ENCODE measurements around the gene XKR7. TPM values are rescaled to one million over a fixed set of nuclear protein-coding genes. Genes with fewer than 3 reads are reported as not detected.

XKR7 gene
- polyA plus RNA-seq, 2 donors: under 0.01 TPM; not detected in 1

DNA sequence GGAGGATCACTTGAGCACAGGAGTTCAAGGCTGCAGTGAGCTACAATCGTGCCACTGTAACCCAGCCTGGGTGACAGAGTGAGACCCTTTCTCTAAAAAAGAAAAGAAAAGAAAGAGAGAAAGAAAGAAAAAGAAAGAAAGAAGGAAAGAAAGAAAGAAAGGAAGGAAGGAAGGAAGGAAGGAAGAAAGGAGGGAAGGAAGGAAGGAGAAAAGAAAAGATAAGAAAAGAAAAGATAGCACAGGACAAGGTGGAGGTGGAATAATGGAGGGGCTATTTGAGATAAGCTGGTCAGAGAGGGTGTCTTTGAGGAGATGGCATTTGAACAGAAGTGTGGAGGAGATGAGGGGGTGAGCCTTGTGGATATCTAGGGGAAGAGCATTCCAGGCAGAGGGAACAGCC, 13.5 kb upstream of the XKR7 start:
- 50 to 63% methylated on average over 1 of the region's 1 CpG for WGBS, 2 donors
- peaks cover 0 to 2% of the 10 kb centered on the region in 2 donors for H3K4me1 ChIP-seq (ENCODE audit: control insufficient read depth in 2 of 2, insufficient read depth in 2 of 2, low read length in 1 of 2)
- peaks cover 0 to 4% of the 10 kb centered on the region in 2 donors for H3K36me3 ChIP-seq (ENCODE audit: control insufficient read depth in 2 of 2, insufficient read depth in 2 of 2, low read length in 1 of 2)
- H3K9me3 ChIP-seq (ENCODE audit: control insufficient read depth in 2 of 2, insufficient read depth in 1 of 2, low read depth in 1 of 2, low read length in 1 of 2): no peaks in the 10 kb centered on the region
- H3K27me3 ChIP-seq (ENCODE audit: control insufficient read depth in 1 of 2, insufficient read depth in 2 of 2, low read length in 2 of 2): no peaks in the 10 kb centered on the region
- no peak overlapping the region for H3K4me3 ChIP-seq (ENCODE audit: low read depth in 1 of 2, low read length in 2 of 2)
- H3K27ac ChIP-seq (ENCODE audit: low read depth in 2 of 2, low read length in 1 of 2): no peak overlapping the region

DNA sequence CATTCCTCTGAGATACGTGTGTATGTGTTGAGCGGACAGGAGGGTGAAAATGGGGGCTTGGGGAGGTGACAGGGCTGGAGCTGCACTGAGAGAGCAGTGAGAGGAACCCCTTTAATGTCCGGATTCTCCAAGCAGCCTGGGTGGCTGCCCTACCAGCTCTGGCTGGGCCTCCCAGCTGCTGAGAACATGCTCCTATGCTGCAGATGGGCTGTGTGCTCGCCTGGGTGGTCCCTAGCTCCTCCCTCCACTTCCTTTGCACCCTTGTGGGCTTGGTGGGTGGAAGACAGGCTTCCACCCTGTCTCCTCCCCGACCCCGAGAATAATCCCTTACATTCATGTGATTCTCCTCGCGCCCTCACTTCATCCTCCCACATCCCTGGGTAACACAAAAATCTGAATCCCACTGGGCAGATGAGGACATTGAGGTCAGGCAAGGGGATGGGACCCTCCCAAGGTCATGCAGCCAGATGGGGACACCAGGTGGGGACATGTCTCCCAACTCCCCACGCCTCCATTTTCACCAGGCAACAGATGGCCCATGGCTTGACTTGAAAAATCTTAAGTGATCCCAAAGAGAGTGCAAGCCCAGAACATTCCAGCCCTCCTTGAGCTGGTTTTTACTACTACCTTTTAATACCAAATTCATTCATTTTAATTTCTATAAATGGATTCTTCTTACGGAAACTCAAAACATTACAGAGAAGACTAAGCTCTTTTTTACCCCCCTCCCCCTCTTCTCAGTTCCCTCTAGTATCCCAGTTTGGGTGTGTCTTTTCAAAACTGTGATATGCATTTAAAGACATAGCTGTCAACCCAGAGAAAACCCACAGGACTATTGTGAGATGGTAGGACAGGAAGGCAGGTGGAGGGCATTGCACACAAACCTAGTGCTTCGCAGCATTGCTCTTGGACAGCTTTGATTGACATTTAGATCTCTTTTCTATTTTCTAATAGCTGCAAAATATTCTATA, 11.1 kb upstream of the XKR7 start:
- Histone ChIP-seq H3K4me1 (ENCODE audit: control insufficient read depth in 2 of 2, insufficient read depth in 2 of 2, low read length in 1 of 2) (no peaks in the 10 kb centered on the region), H3K36me3 (ENCODE audit: control insufficient read depth in 2 of 2, insufficient read depth in 2 of 2, low read length in 1 of 2) (no peaks in the 10 kb centered on the region), H3K9me3 (ENCODE audit: control insufficient read depth in 2 of 2, insufficient read depth in 1 of 2, low read depth in 1 of 2, low read length in 1 of 2) (no peaks in the 10 kb centered on the region), H3K27me3 (ENCODE audit: control insufficient read depth in 1 of 2, insufficient read depth in 2 of 2, low read length in 2 of 2) (no peaks in the 10 kb centered on the region), H3K27ac (ENCODE audit: low read depth in 2 of 2, low read length in 1 of 2) (no peak overlapping the region), H3K4me3 (ENCODE audit: low read depth in 1 of 2, low read length in 2 of 2) (no peak overlapping the region)
- whole genome bisulfite sequencing, 2 donors: 42 to 47% methylated on average over 11 of the region's 11 CpGs

DNA sequence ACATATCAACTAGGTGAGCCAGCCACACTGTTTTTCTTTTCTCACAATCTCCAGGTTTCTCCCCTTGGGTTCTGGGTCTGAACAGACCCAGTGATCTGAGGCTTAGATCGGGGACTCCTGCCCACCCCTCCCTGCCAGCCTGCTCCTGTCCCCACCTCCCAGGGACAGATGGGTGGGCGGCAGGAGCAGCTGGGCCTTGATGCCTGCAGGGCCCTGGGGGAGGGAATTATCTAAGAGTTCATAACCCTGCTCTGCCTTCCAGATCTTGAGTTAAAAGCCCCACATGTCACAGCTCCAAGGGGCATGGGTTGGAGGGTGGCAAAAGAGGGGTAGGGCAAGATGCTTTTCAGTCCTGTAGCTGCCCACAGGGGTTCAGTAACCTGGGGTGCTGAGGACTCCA, 5.2 kb upstream of the XKR7 start:
- Histone ChIP-seq H3K9me3 (ENCODE audit: control insufficient read depth in 2 of 2, insufficient read depth in 1 of 2, low read depth in 1 of 2, low read length in 1 of 2) (no peaks in the 10 kb centered on the region), H3K27ac (ENCODE audit: low read depth in 2 of 2, low read length in 1 of 2) (no peak overlapping the region), H3K4me1 (ENCODE audit: control insufficient read depth in 2 of 2, insufficient read depth in 2 of 2, low read length in 1 of 2) (peaks cover 0 to under 1% of the 10 kb centered on the region in 2 donors), H3K27me3 (ENCODE audit: control insufficient read depth in 1 of 2, insufficient read depth in 2 of 2, low read length in 2 of 2) (peaks cover 5 to 8% of the 10 kb centered on the region in 2 donors), H3K36me3 (ENCODE audit: control insufficient read depth in 2 of 2, insufficient read depth in 2 of 2, low read length in 1 of 2) (no peaks in the 10 kb centered on the region), H3K4me3 (ENCODE audit: low read depth in 1 of 2, low read length in 2 of 2) (no peak overlapping the region)
- WGBS, 2 donors: 21 to 43% methylated on average over 2 of the region's 2 CpGs

DNA sequence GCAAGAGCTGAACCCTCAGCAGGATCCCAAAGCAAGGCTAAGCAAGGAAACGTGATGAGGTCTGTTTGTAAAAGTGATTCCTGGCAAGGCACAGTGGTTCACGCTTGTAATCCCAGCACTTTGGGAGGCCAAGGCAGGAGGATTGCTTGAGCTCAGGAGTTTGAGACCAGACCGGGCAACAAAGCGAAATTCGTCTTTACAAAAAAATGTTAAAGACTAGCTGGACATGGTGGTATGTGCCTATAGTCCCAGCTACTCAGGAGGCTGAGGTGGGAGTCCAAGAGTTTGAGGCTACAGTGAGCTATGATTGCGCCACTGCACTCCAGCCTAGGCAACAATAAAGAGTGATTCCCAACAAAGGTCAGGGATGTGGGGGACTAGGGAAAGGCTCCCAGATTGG, 4.1 kb upstream of the XKR7 start:
- Histone ChIP-seq H3K4me3 (ENCODE audit: low read depth in 1 of 2, low read length in 2 of 2) (no peak overlapping the region), H3K27ac (ENCODE audit: low read depth in 2 of 2, low read length in 1 of 2) (no peak overlapping the region), H3K27me3 (ENCODE audit: control insufficient read depth in 1 of 2, insufficient read depth in 2 of 2, low read length in 2 of 2) (peaks cover 5 to 11% of the 10 kb centered on the region in 2 donors), H3K9me3 (ENCODE audit: control insufficient read depth in 2 of 2, insufficient read depth in 1 of 2, low read depth in 1 of 2, low read length in 1 of 2) (peaks cover 0 to 2% of the 10 kb centered on the region in 2 donors), H3K4me1 (ENCODE audit: control insufficient read depth in 2 of 2, insufficient read depth in 2 of 2, low read length in 1 of 2) (peaks cover 2 to 9% of the 10 kb centered on the region in 2 donors), H3K36me3 (ENCODE audit: control insufficient read depth in 2 of 2, insufficient read depth in 2 of 2, low read length in 1 of 2) (no peaks in the 10 kb centered on the region)
- WGBS, 2 donors: 57 to 59% methylated on average over 6 of the region's 6 CpGs

DNA sequence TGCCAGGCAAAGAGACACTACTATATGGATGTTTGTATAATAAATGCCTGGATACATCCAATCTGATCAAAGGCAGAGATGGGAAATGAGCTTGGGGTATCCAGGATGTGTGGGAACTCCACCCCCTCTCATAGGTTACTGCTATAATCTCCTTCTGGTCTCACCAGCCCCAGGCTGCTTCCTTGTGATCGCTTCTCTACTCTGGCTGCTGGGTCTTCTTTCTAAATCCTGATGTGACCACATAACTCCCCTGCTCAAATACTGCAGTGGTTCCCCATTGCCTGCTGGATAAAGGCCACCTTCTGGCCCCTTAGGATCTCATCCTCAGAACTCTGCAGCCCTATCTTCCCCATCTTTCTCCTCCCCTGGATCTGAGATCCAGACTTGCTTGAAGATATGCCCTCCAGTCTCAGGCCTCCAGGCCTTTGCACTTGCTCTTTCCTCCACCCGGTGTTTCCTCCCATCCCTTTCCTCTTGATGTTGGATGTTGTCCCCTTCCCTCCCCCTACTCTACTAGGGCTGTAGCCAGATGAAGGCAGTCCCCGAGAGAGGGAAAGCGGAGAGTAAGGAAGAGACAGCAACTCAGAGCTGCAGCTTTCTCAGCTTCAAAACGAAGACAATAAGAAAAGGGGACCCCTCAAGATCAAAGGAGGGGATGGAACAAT, 828 bp upstream of the XKR7 start:
- WGBS, 2 donors: 11 to 12% methylated on average over 5 of the region's 5 CpGs
- Histone ChIP-seq H3K27me3 (ENCODE audit: control insufficient read depth in 1 of 2, insufficient read depth in 2 of 2, low read length in 2 of 2) (peaks cover 9 to 11% of the 10 kb centered on the region in 2 donors), H3K9me3 (ENCODE audit: control insufficient read depth in 2 of 2, insufficient read depth in 1 of 2, low read depth in 1 of 2, low read length in 1 of 2) (peaks cover 0 to 2% of the 10 kb centered on the region in 2 donors), H3K4me3 (ENCODE audit: low read depth in 1 of 2, low read length in 2 of 2) (no peak overlapping the region), H3K4me1 (ENCODE audit: control insufficient read depth in 2 of 2, insufficient read depth in 2 of 2, low read length in 1 of 2) (peaks cover 2 to 9% of the 10 kb centered on the region in 2 donors), H3K27ac (ENCODE audit: low read depth in 2 of 2, low read length in 1 of 2) (no peak overlapping the region), H3K36me3 (ENCODE audit: control insufficient read depth in 2 of 2, insufficient read depth in 2 of 2, low read length in 1 of 2) (no peaks in the 10 kb centered on the region)

DNA sequence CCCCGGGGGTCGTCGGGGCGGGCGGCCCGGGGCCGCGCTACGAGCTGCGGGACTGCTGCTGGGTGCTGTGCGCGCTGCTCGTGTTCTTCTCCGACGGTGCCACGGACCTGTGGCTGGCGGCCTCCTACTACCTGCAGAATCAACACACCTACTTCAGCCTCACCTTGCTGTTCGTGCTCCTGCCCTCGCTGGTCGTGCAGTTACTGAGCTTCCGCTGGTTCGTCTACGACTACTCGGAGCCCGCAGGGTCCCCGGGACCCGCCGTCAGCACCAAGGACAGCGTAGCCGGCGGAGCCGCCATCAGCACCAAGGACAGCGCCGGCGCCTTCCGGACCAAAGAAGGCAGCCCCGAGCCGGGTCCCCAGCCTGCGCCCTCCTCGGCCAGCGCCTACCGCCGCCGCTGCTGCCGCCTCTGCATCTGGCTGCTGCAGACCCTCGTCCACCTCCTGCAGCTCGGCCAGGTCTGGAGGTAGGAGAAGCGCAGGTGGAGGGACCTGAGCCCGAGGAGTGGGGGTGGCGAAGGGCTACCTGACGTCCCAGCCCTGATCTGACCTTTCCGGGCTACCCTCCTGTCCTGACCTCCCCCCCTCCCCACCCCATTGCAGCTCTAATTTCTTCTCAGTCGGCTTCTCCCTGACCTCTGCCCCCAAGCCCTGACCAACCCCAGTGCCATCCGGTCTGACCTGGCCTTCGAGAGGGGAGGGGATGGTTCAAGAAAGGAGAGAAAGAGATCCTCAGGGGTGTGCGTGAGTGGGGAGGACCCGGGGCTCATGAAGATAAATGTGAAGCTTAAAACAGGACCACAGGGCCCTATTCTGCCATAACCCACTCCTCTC, 558 bp downstream of the XKR7 start:
- Histone ChIP-seq H3K36me3 (ENCODE audit: control insufficient read depth in 2 of 2, insufficient read depth in 2 of 2, low read length in 1 of 2) (no peaks in the 10 kb centered on the region), H3K9me3 (ENCODE audit: control insufficient read depth in 2 of 2, insufficient read depth in 1 of 2, low read depth in 1 of 2, low read length in 1 of 2) (peaks cover 0 to 2% of the 10 kb centered on the region in 2 donors), H3K27me3 (ENCODE audit: control insufficient read depth in 1 of 2, insufficient read depth in 2 of 2, low read length in 2 of 2) (peaks cover 9 to 11% of the 10 kb centered on the region in 2 donors), H3K4me1 (ENCODE audit: control insufficient read depth in 2 of 2, insufficient read depth in 2 of 2, low read length in 1 of 2) (peaks cover 2 to 9% of the 10 kb centered on the region in 2 donors), H3K4me3 (ENCODE audit: low read depth in 1 of 2, low read length in 2 of 2) (peak overlapping the region in 1 of 2 donors; percentile 29), H3K27ac (ENCODE audit: low read depth in 2 of 2, low read length in 1 of 2) (no peak overlapping the region)
- 3 to 6% methylated on average over 53 to 57 of the region's 57 CpGs for WGBS, 2 donors

DNA sequence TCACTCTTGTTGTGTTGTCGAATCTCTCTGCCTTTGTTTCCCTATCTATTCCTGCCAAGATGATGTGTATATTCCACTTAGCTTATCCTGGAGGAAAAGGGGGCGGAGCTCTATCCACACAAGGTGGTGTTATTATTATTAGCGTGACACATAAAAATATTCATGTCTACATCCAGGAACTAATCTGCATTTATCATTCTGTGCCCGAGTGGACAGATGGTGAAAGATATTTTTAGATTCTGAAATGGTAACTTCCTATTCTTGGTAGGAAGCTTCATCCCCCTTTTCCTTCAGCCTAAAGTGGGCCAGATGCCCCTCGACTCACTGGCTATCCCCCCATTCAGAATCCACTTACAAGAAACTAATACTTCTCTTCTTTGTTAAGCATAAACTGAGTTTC, 2.0 kb downstream of the XKR7 start:
- H3K27me3 ChIP-seq (ENCODE audit: control insufficient read depth in 1 of 2, insufficient read depth in 2 of 2, low read length in 2 of 2): peaks cover 9 to 11% of the 10 kb centered on the region in 2 donors
- H3K4me1 ChIP-seq (ENCODE audit: control insufficient read depth in 2 of 2, insufficient read depth in 2 of 2, low read length in 1 of 2): peaks cover 2 to 9% of the 10 kb centered on the region in 2 donors

DNA sequence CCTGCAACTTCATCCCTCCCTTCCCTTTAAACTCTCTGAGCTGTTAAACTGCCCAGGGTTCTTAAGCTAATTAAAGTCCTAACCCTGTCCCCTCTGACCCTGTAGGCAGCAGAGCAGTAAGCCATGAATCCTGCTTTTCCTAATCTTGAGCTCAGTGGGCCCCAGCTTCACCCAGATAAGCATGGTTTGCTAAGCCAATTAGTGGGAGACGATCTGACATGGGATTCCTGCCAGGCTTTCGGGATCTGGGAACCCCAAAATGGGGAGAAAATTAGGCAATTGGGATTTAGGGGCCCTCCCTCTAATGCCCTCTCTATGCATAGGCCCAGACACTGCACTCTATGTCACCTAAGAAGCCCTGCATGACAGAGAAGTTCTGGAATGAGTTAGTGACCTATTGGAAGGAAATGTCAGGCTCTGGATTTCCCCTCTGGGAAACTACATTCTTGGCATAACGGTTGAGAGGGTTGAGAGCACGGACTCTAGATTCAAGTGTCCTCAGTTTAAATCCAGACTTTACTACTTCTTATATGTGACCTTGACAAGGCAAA, 4.6 kb downstream of the XKR7 start:
- Histone ChIP-seq H3K4me1 (ENCODE audit: control insufficient read depth in 2 of 2, insufficient read depth in 2 of 2, low read length in 1 of 2) (peaks cover 2 to 9% of the 10 kb centered on the region in 2 donors), H3K9me3 (ENCODE audit: control insufficient read depth in 2 of 2, insufficient read depth in 1 of 2, low read depth in 1 of 2, low read length in 1 of 2) (peaks cover 0 to 2% of the 10 kb centered on the region in 2 donors), H3K27me3 (ENCODE audit: control insufficient read depth in 1 of 2, insufficient read depth in 2 of 2, low read length in 2 of 2) (peaks cover 4 to 5% of the 10 kb centered on the region in 2 donors), H3K36me3 (ENCODE audit: control insufficient read depth in 2 of 2, insufficient read depth in 2 of 2, low read length in 1 of 2) (no peaks in the 10 kb centered on the region), H3K27ac (ENCODE audit: low read depth in 2 of 2, low read length in 1 of 2) (no peak overlapping the region), H3K4me3 (ENCODE audit: low read depth in 1 of 2, low read length in 2 of 2) (no peak overlapping the region)
- WGBS, 2 donors: 32 to 34% methylated on average over 4 of the region's 4 CpGs

More for the DNA sequence above, 2.0 kb downstream of the XKR7 start:
- Histone ChIP-seq H3K4me3 (ENCODE audit: low read depth in 1 of 2, low read length in 2 of 2) (no peak overlapping the region), H3K9me3 (ENCODE audit: control insufficient read depth in 2 of 2, insufficient read depth in 1 of 2, low read depth in 1 of 2, low read length in 1 of 2) (peaks cover 0 to 2% of the 10 kb centered on the region in 2 donors), H3K27ac (ENCODE audit: low read depth in 2 of 2, low read length in 1 of 2) (no peak overlapping the region), H3K36me3 (ENCODE audit: control insufficient read depth in 2 of 2, insufficient read depth in 2 of 2, low read length in 1 of 2) (no peaks in the 10 kb centered on the region)
- WGBS, 2 donors: 55 to 56% methylated on average over 5 of the region's 5 CpGs

DNA sequence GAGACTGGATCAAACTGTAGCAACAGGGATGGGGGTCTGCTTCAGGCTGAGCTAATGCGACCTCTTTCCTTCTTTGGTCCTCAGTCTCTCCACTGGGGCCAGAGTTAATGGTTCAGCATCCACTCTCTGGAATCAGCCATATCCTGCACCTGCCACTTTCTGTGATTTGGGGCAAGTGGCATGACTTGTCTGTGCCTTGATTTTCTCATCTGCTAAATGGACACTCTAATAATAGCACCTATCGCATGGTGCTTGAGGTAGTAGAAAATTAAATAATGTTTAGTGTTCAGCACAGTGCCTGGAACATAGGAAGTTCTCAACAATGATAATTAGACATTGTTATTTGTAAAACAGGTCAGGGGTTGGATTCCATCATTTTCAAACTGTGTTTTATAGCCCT, 6.3 kb downstream of the XKR7 start:
- H3K9me3 ChIP-seq (ENCODE audit: control insufficient read depth in 2 of 2, insufficient read depth in 1 of 2, low read depth in 1 of 2, low read length in 1 of 2): no peaks in the 10 kb centered on the region
- WGBS, 2 donors: 83 to 88% methylated on average over 2 of the region's 2 CpGs
- no peaks in the 10 kb centered on the region for H3K4me1 ChIP-seq (ENCODE audit: control insufficient read depth in 2 of 2, insufficient read depth in 2 of 2, low read length in 1 of 2)
- no peak overlapping the region for H3K27ac ChIP-seq (ENCODE audit: low read depth in 2 of 2, low read length in 1 of 2)
- H3K36me3 ChIP-seq (ENCODE audit: control insufficient read depth in 2 of 2, insufficient read depth in 2 of 2, low read length in 1 of 2): no peaks in the 10 kb centered on the region
- no peak overlapping the region for H3K4me3 ChIP-seq (ENCODE audit: low read depth in 1 of 2, low read length in 2 of 2)
- peaks cover 0 to 4% of the 10 kb centered on the region in 2 donors for H3K27me3 ChIP-seq (ENCODE audit: control insufficient read depth in 1 of 2, insufficient read depth in 2 of 2, low read length in 2 of 2)
